HG02840 (cell line): ENCODE results near the gene WBP2.
"Not testable (repeated sequence)": the region's sequence is repeated elsewhere in the genome, so short reads cannot be mapped to it uniquely, and the experiment has no call there.

Experiments
- ATAC-seq: cut with Tn5 transposase; IDR thresholded peaks from one replicate; pipeline ENCODE4 v1.9.1; 2021; ENCODE audit warnings: mild to moderate bottlenecking, moderate library complexity, moderate number of reproducible peaks; ENCODE audit not compliant: unreplicated experiment, low FRiP score

WBP2 gene

GRCh38 chr17:75818326-75818885 lies 36.7 kb downstream of the WBP2 start:
- no peak for ATAC-seq

GRCh38 chr17:75817571-75817970 lies 37.6 kb downstream of the WBP2 start:
- ATAC-seq, result no peak

GRCh38 chr17:75816693-75817092 lies 38.4 kb downstream of the WBP2 start:
- ATAC-seq, result no peak

GRCh38 chr17:75815399-75815798 lies 39.7 kb downstream of the WBP2 start:
- ATAC-seq, result no peak

GRCh38 chr17:75814900-75815373 lies 40.2 kb downstream of the WBP2 start:
- ATAC-seq, result no peak

GRCh38 chr17:75814021-75814395 lies 41.1 kb downstream of the WBP2 start:
- ATAC-seq, result no peak

- no peak for ATAC-seq
Observed at GRCh38 chr17:75813081-75814020, 41.8 kb downstream of the WBP2 start.

- no peak for ATAC-seq
Observed at GRCh38 chr17:75812096-75813013, 42.8 kb downstream of the WBP2 start.

- no peak for ATAC-seq
Observed at GRCh38 chr17:75811174-75811573, 44.0 kb downstream of the WBP2 start.

GRCh38 chr17:75810756-75811155 lies 44.4 kb downstream of the WBP2 start:
- ATAC-seq, result not testable (repeated sequence)

GRCh38 chr17:75810216-75810615 lies 44.9 kb downstream of the WBP2 start:
- ATAC-seq, result no peak

GRCh38 chr17:75809631-75810111 lies 45.5 kb downstream of the WBP2 start:
- ATAC-seq, result no peak

GRCh38 chr17:75808905-75809621 lies 46.1 kb downstream of the WBP2 start:
- no peak for ATAC-seq

GRCh38 chr17:75808549-75808904 lies 46.6 kb downstream of the WBP2 start:
- ATAC-seq, result no peak

GRCh38 chr17:75807861-75808260 lies 47.3 kb downstream of the WBP2 start:
- ATAC-seq, result no peak

GRCh38 chr17:75806822-75807500 lies 48.2 kb downstream of the WBP2 start:
- no peak for ATAC-seq

- ATAC-seq, result no peak
Observed at GRCh38 chr17:75803883-75804282, 51.3 kb downstream of the WBP2 start.

GRCh38 chr17:75799402-75799801 lies 55.7 kb downstream of the WBP2 start:
- no peak for ATAC-seq

GRCh38 chr17:75795820-75796607 lies 59.1 kb downstream of the WBP2 start:
- ATAC-seq, result no peak
